HCT116 (cell line): ENCODE measurements around the gene CHRNE.

Experiments
- POLR2A ChIP-seq: IDR thresholded peaks from 2 replicates; pipeline ENCODE4 v1.7.0; 2011; ENCODE audit warnings: borderline replicate concordance; ENCODE audit not compliant: insufficient read depth, insufficient read length; ENCODE audit errors: extremely low read depth
- POLR2AphosphoS5 ChIP-seq: IDR thresholded peaks from 2 replicates; pipeline ENCODE4 v1.6.1; 2011; ENCODE audit warnings: mild to moderate bottlenecking, low read depth, low read length, moderate library complexity

- TF ChIP-seq POLR2A, result no peak
- TF ChIP-seq POLR2AphosphoS5, result no peak
Observed at GRCh38 chr17:4944554-4945175, 41.8 kb upstream of the CHRNE start.
